ENCODE results near the gene HTR3E. TPM values are rescaled to one million over a fixed set of nuclear protein-coding genes. Genes with fewer than 3 reads are reported as not detected.

HTR3E gene
- total and polyA plus RNA-seq, 3 donors from 2014 or later: 0.31 to 0.63 TPM; not detected in 1

GRCh38 chr3:184126006-184126405 is 29.1 kb downstream of the HTR3E start:
- Histone ChIP-seq H3K27me3 (no peaks in the 10 kb centered on the region), H3K27ac (no peak overlapping the region), H3K4me1 (no peaks in the 10 kb centered on the region), H3K4me3 (no peak overlapping the region), H3K36me3 (ENCODE audit: low read depth, missing control alignments) (no peaks in the 10 kb centered on the region), H3K9me3 (no peaks in the 10 kb centered on the region)
- WGBS, 2 donors: 83 to 84% methylated on average over 3 of the region's 3 CpGs
- no peak for DNase-seq
- TF ChIP-seq, protein P1, sequence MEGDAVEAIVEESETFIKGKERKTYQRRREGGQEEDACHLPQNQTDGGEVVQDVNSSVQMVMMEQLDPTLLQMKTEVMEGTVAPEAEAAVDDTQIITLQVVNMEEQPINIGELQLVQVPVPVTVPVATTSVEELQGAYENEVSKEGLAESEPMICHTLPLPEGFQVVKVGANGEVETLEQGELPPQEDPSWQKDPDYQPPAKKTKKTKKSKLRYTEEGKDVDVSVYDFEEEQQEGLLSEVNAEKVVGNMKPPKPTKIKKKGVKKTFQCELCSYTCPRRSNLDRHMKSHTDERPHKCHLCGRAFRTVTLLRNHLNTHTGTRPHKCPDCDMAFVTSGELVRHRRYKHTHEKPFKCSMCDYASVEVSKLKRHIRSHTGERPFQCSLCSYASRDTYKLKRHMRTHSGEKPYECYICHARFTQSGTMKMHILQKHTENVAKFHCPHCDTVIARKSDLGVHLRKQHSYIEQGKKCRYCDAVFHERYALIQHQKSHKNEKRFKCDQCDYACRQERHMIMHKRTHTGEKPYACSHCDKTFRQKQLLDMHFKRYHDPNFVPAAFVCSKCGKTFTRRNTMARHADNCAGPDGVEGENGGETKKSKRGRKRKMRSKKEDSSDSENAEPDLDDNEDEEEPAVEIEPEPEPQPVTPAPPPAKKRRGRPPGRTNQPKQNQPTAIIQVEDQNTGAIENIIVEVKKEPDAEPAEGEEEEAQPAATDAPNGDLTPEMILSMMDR (IDR thresholded peaks at IDR 0.05): no peak
- intact Hi-C loops (cut with DNase I; ENCODE audit: low total_unique reads): no loop called here

DNA sequence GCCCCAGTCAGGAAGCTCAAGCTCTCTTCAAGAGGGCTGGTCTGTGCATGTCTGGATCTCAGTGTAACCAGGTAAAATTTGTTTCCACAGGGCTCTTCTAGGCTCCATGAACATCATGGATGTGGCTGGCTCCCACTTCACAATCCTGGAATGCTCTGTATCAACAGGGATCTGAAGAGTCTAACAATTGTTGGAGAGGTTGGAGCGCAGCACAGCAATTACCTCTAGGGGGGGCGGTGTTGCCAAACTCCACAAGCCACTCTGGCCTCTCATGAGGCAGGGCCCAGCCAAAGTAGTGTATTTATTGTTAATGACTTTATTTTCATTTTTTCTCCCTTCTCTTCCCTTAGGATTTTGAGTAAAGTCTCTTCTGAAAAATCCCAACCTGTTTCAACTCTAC is 32.1 kb downstream of the HTR3E start:
- no peak overlapping the region for H3K4me3 ChIP-seq
- TF ChIP-seq POLR2A (IDR thresholded peaks at IDR 0.05): no peak
- TF ChIP-seq, protein P1 (IDR thresholded peaks at IDR 0.05): peak in 1 of 3 experiments; percentile 22
- no peaks in the 10 kb centered on the region for H3K27me3 ChIP-seq
- peak; percentile 56 for DNase-seq
- no peak overlapping the region for H3K27ac ChIP-seq
- H3K9me3 ChIP-seq: no peaks in the 10 kb centered on the region
- H3K36me3 ChIP-seq (ENCODE audit: low read depth, missing control alignments): no peaks in the 10 kb centered on the region
- WGBS, 2 donors: 32 to 53% methylated on average over 2 of the region's 2 CpGs
- intact Hi-C loops (cut with DNase I; ENCODE audit: low total_unique reads): no loop called here
- H3K4me1 ChIP-seq: peaks cover 4% of the 10 kb centered on the region

- intact Hi-C loops (cut with DNase I; ENCODE audit: low total_unique reads): no loop called here
- Histone ChIP-seq H3K9me3 (no peaks in the 10 kb centered on the region), H3K36me3 (ENCODE audit: low read depth, missing control alignments) (no peaks in the 10 kb centered on the region), H3K4me1 (peaks cover 16% of the 10 kb centered on the region), H3K4me3 (no peak overlapping the region), H3K27ac (no peak overlapping the region), H3K27me3 (no peaks in the 10 kb centered on the region)
- no peak for DNase-seq
- TF ChIP-seq POLR2A (IDR thresholded peaks at IDR 0.05): no peak
- TF ChIP-seq, protein P1 (IDR thresholded peaks at IDR 0.05): no peak
- WGBS, 2 donors: 72 to 83% methylated on average over 4 of the region's 4 CpGs
Observed at GRCh38 chr3:184132945-184133344, 36.1 kb downstream of the HTR3E start.

DNA sequence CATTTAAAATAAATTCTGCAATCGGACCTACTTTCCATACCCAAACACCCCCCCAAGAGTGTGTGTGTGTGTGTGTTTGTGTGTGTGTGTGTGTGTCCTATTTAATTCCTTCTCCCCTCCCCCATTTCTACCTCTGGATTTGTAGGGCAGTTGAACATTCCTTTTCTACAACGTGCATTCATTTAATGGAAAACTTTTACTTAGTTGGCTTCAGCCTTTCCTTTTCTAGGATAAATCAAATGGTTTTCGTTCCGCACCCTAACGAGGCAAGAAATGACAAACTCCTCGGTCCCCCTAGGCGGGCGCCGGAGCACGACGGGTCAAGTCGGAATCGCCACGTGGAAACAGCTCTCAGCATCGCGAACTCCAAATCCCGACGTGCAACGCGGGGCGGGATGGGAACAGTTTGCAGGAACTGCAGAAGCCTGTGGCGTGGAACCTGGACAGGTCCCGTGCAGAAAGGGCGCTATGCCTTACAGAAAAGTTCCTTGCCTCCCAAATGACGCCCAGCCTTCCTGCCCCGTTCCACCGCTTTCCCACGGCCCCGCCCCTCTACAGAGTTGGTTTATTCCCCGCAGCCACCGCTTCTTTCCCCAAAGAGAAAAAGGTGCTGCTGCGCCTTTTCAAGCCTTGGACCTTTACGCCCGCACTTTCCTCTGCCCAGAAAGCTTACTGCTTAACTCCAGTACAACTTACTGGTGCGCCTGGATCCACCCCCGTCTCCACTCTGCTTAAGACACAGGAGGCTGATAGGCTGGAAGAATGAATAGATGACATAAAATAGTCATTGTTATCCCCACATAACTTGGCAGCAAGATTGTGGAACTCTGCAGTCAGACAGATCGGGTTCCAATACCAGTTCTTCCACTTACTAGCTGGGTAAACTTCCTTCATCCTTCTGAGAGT is 37.2 kb downstream of the HTR3E start:
- Histone ChIP-seq H3K9me3 (no peaks in the 10 kb centered on the region), H3K36me3 (ENCODE audit: low read depth, missing control alignments) (no peaks in the 10 kb centered on the region)
- intact Hi-C loops (cut with DNase I; ENCODE audit: low total_unique reads): no loop called here

More for the DNA sequence above, 37.2 kb downstream of the HTR3E start:
- Histone ChIP-seq H3K27ac (peak overlapping the region; percentile 46 to 86), H3K4me3 (peak overlapping the region; percentile 71 to 89), H3K27me3 (no peaks in the 10 kb centered on the region), H3K4me1 (peaks cover 16% of the 10 kb centered on the region)
- WGBS, 2 donors: 1% methylated on average over 37 of the region's 37 CpGs
- no peak for TF ChIP-seq POLR2A (IDR thresholded peaks at IDR 0.05)
- TF ChIP-seq, protein P1 (IDR thresholded peaks at IDR 0.05): no peak
- DNase-seq: peak; percentile 92
